Activated naive CD4-positive, alpha-beta T cell treated with Interleukin-2 at 50 U/mL for 16 hours (primary cell): ENCODE data around the gene LRRFIP1.
A peak's percentile ranks its signal among the peaks of the same experiment; 100 is the strongest.

Source experiments
- DNase-seq: peaks from one replicate; pipeline ENCODE4 v3.0.0-alpha.2; 2020

The LRRFIP1 gene

GRCh38 chr2:237642038-237642734 lies 14.8 kb downstream of the LRRFIP1 start:
- no peak for DNase-seq

- DNase-seq = no peak
Measured at GRCh38 chr2:237643066-237643465, 15.7 kb downstream of the LRRFIP1 start.

GRCh38 chr2:237643582-237644380 lies 16.4 kb downstream of the LRRFIP1 start:
- no peak for DNase-seq

GRCh38 chr2:237644381-237644703 lies 17.0 kb downstream of the LRRFIP1 start:
- no peak for DNase-seq

GRCh38 chr2:237645261-237645660 lies 17.9 kb downstream of the LRRFIP1 start:
- no peak for DNase-seq

- no peak for DNase-seq
Measured at GRCh38 chr2:237647176-237648015, 20.0 kb downstream of the LRRFIP1 start.

- no peak for DNase-seq
Measured at GRCh38 chr2:237648016-237648381, 20.6 kb downstream of the LRRFIP1 start.

GRCh38 chr2:237649541-237650454 lies 22.4 kb downstream of the LRRFIP1 start:
- DNase-seq = no peak

- no peak for DNase-seq
Measured at GRCh38 chr2:237650455-237650850, 23.1 kb downstream of the LRRFIP1 start.

GRCh38 chr2:237651761-237652160 lies 24.4 kb downstream of the LRRFIP1 start:
- no peak for DNase-seq

- no peak for DNase-seq
Measured at GRCh38 chr2:237652181-237652580, 24.8 kb downstream of the LRRFIP1 start.

GRCh38 chr2:237652854-237653253 lies 25.5 kb downstream of the LRRFIP1 start:
- no peak for DNase-seq

GRCh38 chr2:237653776-237654558 lies 26.6 kb downstream of the LRRFIP1 start:
- DNase-seq = no peak

- DNase-seq = no peak
Measured at GRCh38 chr2:237657063-237657462, 29.7 kb downstream of the LRRFIP1 start.

GRCh38 chr2:237660381-237660900 lies 33.1 kb downstream of the LRRFIP1 start:
- DNase-seq = no peak

GRCh38 chr2:237661270-237661669 lies 33.9 kb downstream of the LRRFIP1 start:
- no peak for DNase-seq

- DNase-seq = no peak
Measured at GRCh38 chr2:237661799-237662328, 34.5 kb downstream of the LRRFIP1 start.

- peak; percentile 55 for DNase-seq
Measured at GRCh38 chr2:237662671-237663093, 35.3 kb downstream of the LRRFIP1 start.

- no peak for DNase-seq
Measured at GRCh38 chr2:237663517-237664110, 36.2 kb downstream of the LRRFIP1 start.

GRCh38 chr2:237664151-237664550 lies 36.8 kb downstream of the LRRFIP1 start:
- no peak for DNase-seq

GRCh38 chr2:237665713-237666143 lies 38.3 kb downstream of the LRRFIP1 start:
- no peak for DNase-seq
